WERI-Rb-1 (cell line): ENCODE results near the gene TSEN54.
"Not testable (repeated sequence)": the region's sequence is repeated elsewhere in the genome, so short reads cannot be mapped to it uniquely, and the experiment has no call there.

ENCODE experiments used
- DNase-seq: peaks from one replicate; pipeline ENCODE4 v3.0.0-alpha.2; 2020
- H3K27ac ChIP-seq: fragments of 250-450 bp; sonication (Bioruptor Pico); 2 replicates; pipeline ENCODE4 v1.5.1; 2020; ENCODE audit warnings: mild to moderate bottlenecking, moderate library complexity
- H3K27me3 ChIP-seq: fragments of 250-450 bp; sonication (Bioruptor Pico); 2 replicates; pipeline ENCODE4 v1.5.1; 2021; ENCODE audit warnings: mild to moderate bottlenecking, low read depth, moderate library complexity; ENCODE audit not compliant: insufficient read depth, severe bottlenecking
- H3K36me3 ChIP-seq: fragments of 250-450 bp; sonication (Bioruptor Pico); 2 replicates; pipeline ENCODE4 v1.5.1; 2020; ENCODE audit warnings: mild to moderate bottlenecking, moderate library complexity
- H3K4me3 ChIP-seq: 2 replicates; pipeline ENCODE4 v1.5.1; 2011; ENCODE audit warnings: low read depth, mild to moderate bottlenecking, control low read depth, low read length
- H3K9me3 ChIP-seq: fragments of 250-450 bp; sonication (Bioruptor Pico); 2 replicates; pipeline ENCODE4 v1.5.1; 2021; ENCODE audit warnings: mild to moderate bottlenecking, moderate library complexity; ENCODE audit not compliant: severe bottlenecking
- CTCF ChIP-seq: IDR thresholded peaks from 2 replicates; pipeline ENCODE4 v1.5.1; 2011; ENCODE audit warnings: low read depth, mild to moderate bottlenecking, control low read depth, inconsistent platforms, low read length

Gene TSEN54

GRCh38 chr17:75474736-75475135 lies 41.6 kb upstream of the TSEN54 start:
- no peak for DNase-seq
- no peak for TF ChIP-seq CTCF
- Histone ChIP-seq H3K36me3 (peaks cover 35% of the 10 kb centered on the region), H3K4me3 (no peak overlapping the region), H3K27ac (no peak overlapping the region), H3K27me3 (no peaks in the 10 kb centered on the region), H3K9me3 (no peaks in the 10 kb centered on the region)

- no peak overlapping the region for H3K4me3 ChIP-seq
- DNase-seq: no peak
- TF ChIP-seq CTCF: no peak
- no peak overlapping the region for H3K27ac ChIP-seq
- peaks cover 35% of the 10 kb centered on the region for H3K36me3 ChIP-seq
- H3K9me3 ChIP-seq: no peaks in the 10 kb centered on the region
- H3K27me3 ChIP-seq: no peaks in the 10 kb centered on the region
Observed at GRCh38 chr17:75475144-75475835, 41.0 kb upstream of the TSEN54 start.

- no peak for TF ChIP-seq CTCF
- H3K27ac ChIP-seq: peak overlapping the region; percentile 42; the same call in 1 of the 2 replicates
- H3K27me3 ChIP-seq: no peaks in the 10 kb centered on the region
- H3K4me3 ChIP-seq: no peak overlapping the region
- H3K9me3 ChIP-seq: no peaks in the 10 kb centered on the region
- DNase-seq: peak; percentile 47
- peaks cover 35% of the 10 kb centered on the region for H3K36me3 ChIP-seq
Observed at GRCh38 chr17:75475851-75476250, 40.5 kb upstream of the TSEN54 start.

GRCh38 chr17:75476271-75476671 lies 40.1 kb upstream of the TSEN54 start:
- TF ChIP-seq CTCF: no peak
- Histone ChIP-seq H3K9me3 (no peaks in the 10 kb centered on the region), H3K4me3 (no peak overlapping the region), H3K27ac (peak overlapping the region; percentile 44), H3K36me3 (peaks cover 35% of the 10 kb centered on the region), H3K27me3 (no peaks in the 10 kb centered on the region)
- peak; percentile 72 for DNase-seq

GRCh38 chr17:75476752-75477489 lies 39.4 kb upstream of the TSEN54 start:
- Histone ChIP-seq H3K4me3 (no peak overlapping the region), H3K27me3 (no peaks in the 10 kb centered on the region), H3K27ac (peak overlapping the region; percentile 44), H3K36me3 (peaks cover 31% of the 10 kb centered on the region), H3K9me3 (no peaks in the 10 kb centered on the region)
- no peak for DNase-seq
- no peak for TF ChIP-seq CTCF

- H3K4me3 ChIP-seq: not testable (repeated sequence)
Observed at GRCh38 chr17:75477490-75477862, 38.9 kb upstream of the TSEN54 start.

More at GRCh38 chr17:75477490-75477862, 38.9 kb upstream of the TSEN54 start:
- H3K36me3 ChIP-seq: peaks cover 26% of the 10 kb centered on the region
- not testable (repeated sequence) for DNase-seq, H3K27me3 ChIP-seq, H3K27ac ChIP-seq, H3K9me3 ChIP-seq
